Transverse colon (tissue), 4 donors: ENCODE measurements around the gene PITRM1. TPM values are rescaled to one million over a fixed set of nuclear protein-coding genes. Genes with fewer than 3 reads are reported as not detected.

ENCODE experiments used
- DNase-seq: peaks from one replicate; pipeline ENCODE4 v3.0.0-alpha.2; 2019
- H3K27ac ChIP-seq, 4 donors: fragments of 200-600 bp; sonication (generic); 2 replicates each; pipeline ENCODE4 v1.5.1; 2016 to 2018; ENCODE audit warnings: inconsistent platforms in 4 of 4
- H3K27me3 ChIP-seq: fragments of 200-600 bp; sonication (generic); 2 replicates; pipeline ENCODE4 v1.5.1; 2017; ENCODE audit warnings: inconsistent platforms
- H3K36me3 ChIP-seq, 4 donors: fragments of 200-600 bp; sonication (generic); 2 replicates each; pipeline ENCODE4 v1.5.1; 2017 to 2019; ENCODE audit warnings: inconsistent platforms in 4 of 4
- H3K4me1 ChIP-seq, 4 donors: fragments of 200-600 bp; sonication (generic); 2 replicates each; pipeline ENCODE4 v1.5.1; 2017 to 2020; ENCODE audit warnings: inconsistent platforms in 4 of 4
- H3K4me3 ChIP-seq, 4 donors: fragments of 200-600 bp; sonication (generic); 1 replicate in 1 of 4; 2 replicates in 3 of 4; pipeline versions ENCODE4 v1.5.1 to v1.6.1; 2017 to 2019; ENCODE audit warnings: inconsistent platforms in 4 of 4
- H3K9me3 ChIP-seq, 2 donors: fragments of 200-600 bp; sonication (generic); 2 replicates each; pipeline ENCODE4 v1.5.1; 2017 to 2019; ENCODE audit warnings: inconsistent platforms in 2 of 2
- CTCF ChIP-seq, 5 experiments: fragments of 200-600 bp in 3 of 5; fragments of 450-650 bp in 2 of 5; sonication (generic) in 3 of 5; IDR thresholded peaks; 1 replicate in 2 of 5; 2 replicates in 3 of 5; pipeline ENCODE4 v1.5.1; 2016 to 2017; ENCODE audit warnings: antibody characterized with exemption in 5 of 5, inconsistent platforms in 3 of 5, mild to moderate bottlenecking in 2 of 5, moderate library complexity in 1 of 5
- EP300 ChIP-seq: sonication (generic); formaldehyde crosslinking; IDR thresholded peaks from one replicate; pipeline ENCODE4 v1.6.1; 2017; ENCODE audit warnings: antibody characterized with exemption, low read depth
- POLR2A ChIP-seq: fragments of 450-650 bp; IDR thresholded peaks from one replicate; pipeline ENCODE4 v1.6.1; 2016; ENCODE audit warnings: antibody characterized with exemption, mild to moderate bottlenecking, moderate library complexity
- POLR2AphosphoS5 ChIP-seq, 3 donors: sonication (generic); formaldehyde crosslinking; IDR thresholded peaks; one replicate each; pipeline ENCODE4 v1.6.1; 2016; ENCODE audit warnings: antibody characterized with exemption in 3 of 3
- WGBS, 2 donors: methylation state at CpG; one replicate each; pipeline ENCODE4 v1.1.5; 2018; ENCODE audit warnings: low coverage in 1 of 2; 5-methylcytosine and 5-hydroxymethylcytosine counted together
- in situ Hi-C, 4 donors: fragments of 200-750 bp; cut with MboI; loops; one replicate each; pipeline versions ENCODE4 v1.15.0 to v1.15.1; 2017; ENCODE audit warnings: low sequenced_read_pairs in 3 of 4, low pct_ligation_motif_present in 1 of 4, low pct_unique_long_range_greater_than_20kb in 1 of 4
- intact Hi-C: fragments of 100-400 bp; cut with DNase I; formaldehyde crosslinking; loops from one replicate; pipeline ENCODE4 v1.15.1; 2023; ENCODE audit warnings: low total_unique reads
- total RNA-seq, 4 donors: library from RNA; depleted of rRNA; stranded (reverse); fragments of >200 nt; gene quantifications; one replicate each; pipeline ENCODE4 v1.1.0, GENCODE V29; 2016

PITRM1 gene
- total RNA-seq, 4 donors from 2014 or later = 50.9 to 108 (median 67.6) TPM

DNA sequence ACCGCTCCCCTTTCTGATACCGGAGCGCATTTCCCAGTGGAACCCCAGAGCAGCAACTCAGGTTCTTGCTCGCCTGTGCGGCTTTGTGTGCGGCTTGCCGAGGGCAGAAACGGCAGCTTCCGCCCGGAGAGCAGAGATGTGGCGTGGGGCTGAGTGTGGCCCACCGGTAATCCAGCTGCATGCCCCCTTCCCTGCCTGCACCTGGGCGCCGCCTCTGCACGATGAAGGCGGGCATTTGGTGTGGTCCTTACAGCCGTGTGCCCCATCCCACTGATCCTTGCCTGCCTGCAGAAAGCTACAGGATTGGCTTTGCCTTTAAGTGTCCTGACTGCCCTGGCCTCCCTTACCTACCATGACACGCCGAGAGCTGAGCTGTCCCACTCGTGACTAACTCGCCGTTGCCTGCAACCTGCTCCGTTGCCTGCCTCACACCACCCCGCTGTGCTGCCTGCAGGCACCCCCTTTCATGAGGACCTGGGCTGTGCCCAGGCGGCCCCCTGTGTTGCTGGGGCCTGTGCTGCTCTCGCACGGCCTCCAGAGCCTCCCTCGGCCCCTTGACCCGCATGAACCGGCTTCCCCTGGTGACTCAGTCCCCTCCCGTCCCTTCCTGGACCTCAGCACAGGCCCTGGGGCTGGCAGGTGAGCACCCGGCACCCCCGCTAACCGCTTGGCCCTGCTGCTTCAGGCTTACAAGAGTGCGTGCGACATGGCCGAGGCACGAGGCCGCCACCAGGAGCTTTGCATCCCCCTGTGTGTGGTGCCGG lies 48.0 kb downstream of the PITRM1 start:
- no peaks in the 10 kb centered on the region for H3K27me3 ChIP-seq
- TF ChIP-seq EP300 (no peak), CTCF (IDR thresholded peaks at IDR 0.05) (no peak), POLR2A (no peak), POLR2AphosphoS5 (IDR thresholded peaks at IDR 0.05) (no peak)
- H3K4me3 ChIP-seq = no peak overlapping the region
- no peaks in the 10 kb centered on the region for H3K9me3 ChIP-seq
- in situ Hi-C loops (no loop called here), intact Hi-C loops (no loop called here)
- DNase-seq = no peak
- WGBS, 2 donors = 97% methylated on average over 32 of the region's 40 CpGs; no CpG with 5 or more reads in 1 of the 2 donors
- H3K36me3 ChIP-seq = peaks cover 0 to 7% (median 0%) of the 10 kb centered on the region in 4 donors
- peaks cover 0 to 7% (median 0%) of the 10 kb centered on the region in 4 donors for H3K4me1 ChIP-seq
- H3K27ac ChIP-seq = no peak overlapping the region

DNA sequence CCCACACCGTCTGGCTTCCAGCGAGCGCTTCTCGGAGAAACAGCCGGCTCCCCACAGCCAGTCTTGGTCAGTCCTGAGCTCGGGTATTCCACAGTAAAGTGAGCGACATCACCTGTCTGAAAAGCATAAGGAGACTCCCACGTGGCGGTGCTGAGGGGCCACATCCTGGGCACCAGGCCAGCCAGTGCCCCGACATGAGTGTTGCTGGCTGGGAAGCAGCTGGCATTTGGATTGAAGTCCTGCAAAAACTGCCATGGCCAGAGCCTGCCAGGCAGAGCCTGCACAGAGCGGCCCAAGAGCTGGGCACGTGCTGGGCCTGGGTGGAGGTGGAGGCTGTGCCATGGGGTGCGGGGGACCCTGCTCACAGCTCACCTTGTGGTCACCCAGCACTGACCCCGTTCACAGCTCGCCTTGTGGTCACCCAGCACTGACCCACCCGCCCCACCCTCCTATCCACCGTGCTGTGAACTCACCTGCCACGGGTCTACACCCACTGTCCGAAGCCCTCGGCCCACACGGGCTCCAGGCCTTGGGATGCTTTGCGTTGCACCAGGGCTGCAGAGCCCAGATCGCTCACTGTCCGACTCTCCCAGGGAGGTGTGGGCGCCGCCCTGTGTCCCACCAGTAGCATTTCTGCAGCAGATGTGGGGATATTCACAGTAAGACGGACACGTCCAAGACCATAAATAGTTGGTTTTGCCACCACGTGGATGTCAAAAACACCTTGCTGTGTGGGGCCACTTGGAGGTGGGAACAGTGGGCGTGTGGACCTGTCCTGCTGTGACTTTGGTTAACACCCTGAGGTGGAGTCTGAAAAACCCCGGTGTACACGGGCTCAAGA lies 48.8 kb downstream of the PITRM1 start:
- in situ Hi-C loops (no loop called here), intact Hi-C loops (no loop called here)
- Histone ChIP-seq H3K27me3 (no peaks in the 10 kb centered on the region), H3K9me3 (no peaks in the 10 kb centered on the region), H3K36me3 (peaks cover 0 to 7% (median 0%) of the 10 kb centered on the region in 4 donors), H3K4me1 (peaks cover 0 to 7% (median 0%) of the 10 kb centered on the region in 4 donors), H3K4me3 (no peak overlapping the region), H3K27ac (no peak overlapping the region)
- no peak for DNase-seq
- TF ChIP-seq EP300 (no peak), POLR2AphosphoS5 (IDR thresholded peaks at IDR 0.05) (no peak), POLR2A (no peak), CTCF (IDR thresholded peaks at IDR 0.05) (no peak)
- WGBS, 2 donors = 89 to 100% methylated on average over 1 to 30 of the region's 32 CpGs

- in situ Hi-C loops (no loop called here), intact Hi-C loops (no loop called here)
- Histone ChIP-seq H3K4me1 (peaks cover 0 to 7% (median 0%) of the 10 kb centered on the region in 4 donors), H3K9me3 (no peaks in the 10 kb centered on the region), H3K4me3 (no peak overlapping the region), H3K27me3 (no peaks in the 10 kb centered on the region), H3K36me3 (peaks cover 0 to 3% (median 0%) of the 10 kb centered on the region in 4 donors), H3K27ac (no peak overlapping the region)
- TF ChIP-seq CTCF (IDR thresholded peaks at IDR 0.05) = no peak
- TF ChIP-seq EP300 = no peak
- TF ChIP-seq POLR2A = no peak
- TF ChIP-seq POLR2AphosphoS5 (IDR thresholded peaks at IDR 0.05) = no peak
- no peak for DNase-seq
- WGBS, 2 donors = 94 to 96% methylated on average over 4 to 27 of the region's 27 CpGs
These were observed 49.9 kb downstream of the PITRM1 start for GRCh38 chr10:3122486-3123205.

DNA sequence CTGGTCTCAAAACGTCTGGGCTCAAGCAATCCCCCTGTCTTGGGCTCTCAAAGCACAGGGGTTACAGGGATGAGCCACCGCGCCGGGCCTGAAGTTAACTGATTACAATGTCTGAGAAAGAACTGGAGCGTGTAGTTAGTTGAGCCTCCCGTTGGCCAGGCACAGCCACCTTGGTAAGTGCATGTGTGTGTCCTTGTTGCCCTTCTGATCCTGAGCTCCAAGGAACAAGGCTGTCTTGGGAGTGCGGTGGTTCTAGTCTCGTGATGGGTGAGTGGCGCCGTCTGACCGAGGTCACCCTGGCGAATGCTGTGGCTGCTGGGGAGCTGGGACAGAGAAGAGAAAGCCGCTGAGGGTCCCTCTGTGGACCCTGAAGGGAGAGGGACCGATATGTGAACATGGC lies 50.5 kb downstream of the PITRM1 start:
- intact Hi-C loops = no loop called here
- H3K27ac ChIP-seq = no peak overlapping the region
- TF ChIP-seq POLR2AphosphoS5 (IDR thresholded peaks at IDR 0.05) (no peak), EP300 (no peak), CTCF (IDR thresholded peaks at IDR 0.05) (no peak), POLR2A (no peak)
- H3K27me3 ChIP-seq = no peaks in the 10 kb centered on the region
- in situ Hi-C loops = no loop called here
- DNase-seq = no peak
- peaks cover 0 to 4% (median 0%) of the 10 kb centered on the region in 4 donors for H3K4me1 ChIP-seq
- 91 to 92% methylated on average over 5 to 14 of the region's 14 CpGs for WGBS, 2 donors
- no peaks in the 10 kb centered on the region for H3K9me3 ChIP-seq
- peaks cover 0 to 10% (median 0%) of the 10 kb centered on the region in 4 donors for H3K36me3 ChIP-seq
- no peak overlapping the region for H3K4me3 ChIP-seq
